ENCODE results near the gene CPNE4. TPM values are rescaled to one million over a fixed set of nuclear protein-coding genes. Genes with fewer than 3 reads are reported as not detected.

CPNE4 gene
- total RNA-seq, 1 experiment from 2014 or later, result 1.9 TPM

- Histone ChIP-seq H4K91ac (ENCODE audit: insufficient read length, low read depth, low read length) (no peak overlapping the region), H3K18ac (ENCODE audit: insufficient read length, low read depth, low read length) (no peak overlapping the region), H3K27ac (ENCODE audit: insufficient read length, low read depth, low read length) (no peak overlapping the region), H3T11ph (ENCODE audit: low read length) (no peak overlapping the region), H2AK5ac (ENCODE audit: insufficient read length, low read length) (no peak overlapping the region), H3K9me3 (ENCODE audit: control insufficient read depth, low read depth, low read length) (no peaks in the 10 kb centered on the region), H3K79me1 (ENCODE audit: insufficient read depth, low read depth, low read length, poor library complexity, severe bottlenecking) (no peaks in the 10 kb centered on the region), H3K79me2 (ENCODE audit: insufficient read depth, low read length) (no peaks in the 10 kb centered on the region), H4K5ac (ENCODE audit: insufficient read length, low read depth, low read length) (no peak overlapping the region), H2AFZ (ENCODE audit: low read length) (no peak overlapping the region), H3K4ac (ENCODE audit: low read depth, low read length) (no peak overlapping the region), H4K20me1 (ENCODE audit: control insufficient read depth, insufficient read depth, insufficient read length) (no peaks in the 10 kb centered on the region), H2BK12ac (ENCODE audit: insufficient read length, low read depth, low read length) (no peak overlapping the region), H2BK20ac (ENCODE audit: low read depth, low read length, poor library complexity, severe bottlenecking) (no peak overlapping the region), H4K8ac (replicated peaks; ENCODE audit: insufficient read length, low read depth, low read length) (no peak overlapping the region), H3K4me2 (ENCODE audit: insufficient read depth, insufficient read length, low read length) (no peak overlapping the region), H2BK5ac (ENCODE audit: insufficient read length, low read length) (no peak overlapping the region), H2BK120ac (ENCODE audit: low read depth, low read length, poor library complexity, severe bottlenecking) (no peak overlapping the region), H3K23ac (ENCODE audit: insufficient read length, low read depth, low read length) (no peak overlapping the region), H3K23me2 (ENCODE audit: insufficient read length, low read depth, low read length, poor library complexity, severe bottlenecking) (no peaks in the 10 kb centered on the region), H3K9ac (ENCODE audit: extremely low read depth, insufficient read length, low read length) (no peak overlapping the region), H3K14ac (ENCODE audit: insufficient read depth, low read length) (no peak overlapping the region), H3K27me3 (ENCODE audit: insufficient read depth, low read length) (no peaks in the 10 kb centered on the region), H3K4me1 (ENCODE audit: insufficient read depth, low read length) (peaks cover 4% of the 10 kb centered on the region), H2BK15ac (ENCODE audit: low read depth, low read length) (no peak overlapping the region), H3K56ac (ENCODE audit: insufficient read length, low read depth, low read length) (no peak overlapping the region)
- Mint-ChIP-seq H3K36me3 (ENCODE audit: insufficient read depth in 1 of 3, low read depth in 3 of 3) (no peaks in the 10 kb centered on the region), H3K4me3 (no peak overlapping the region), H3K27me3 (ENCODE audit: low read depth) (peaks cover 2% of the 10 kb centered on the region; the same call in 1 of the 2 replicates), H3K4me1 (peaks cover 41 to 44% of the 10 kb centered on the region in 2 experiments), H3K27ac (no peak overlapping the region), H3K9me3 (no peaks in the 10 kb centered on the region; a peak in 1 of 5 replicates)
- no peak for TF ChIP-seq CTCF (conservative IDR thresholded peaks at IDR 0.05)
- no peak for DNase-seq
These were observed 240.9 kb downstream of the CPNE4 start for GRCh38 chr3:131793870-131794269.
